ENCODE results near the gene DHX9.

The DHX9 gene

DNA sequence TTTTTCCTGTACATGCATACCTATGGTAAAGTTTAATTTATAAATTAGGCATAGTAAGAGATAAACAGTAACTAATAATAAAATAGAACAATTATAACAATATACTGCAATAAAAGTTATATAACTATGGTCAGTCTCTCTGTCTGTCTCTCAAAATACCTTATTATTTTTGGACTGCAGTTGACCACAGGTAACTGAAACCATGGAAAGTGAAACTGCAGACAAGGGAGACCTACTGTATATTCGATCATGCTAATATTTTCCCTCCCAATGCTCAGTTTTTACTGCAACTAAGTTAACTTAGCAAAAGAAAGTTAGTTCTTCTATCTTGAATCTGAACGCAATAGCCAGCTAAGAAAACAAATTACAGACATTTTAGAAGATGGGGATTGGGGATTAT, 12.3 kb upstream of the DHX9 start:
- TF ChIP-seq NFIC (IDR thresholded peaks at IDR 0.05) = no peak
- no peak for TF ChIP-seq CREB1 (IDR thresholded peaks at IDR 0.05; ENCODE audit: low read depth)
- TF ChIP-seq, protein P1, sequence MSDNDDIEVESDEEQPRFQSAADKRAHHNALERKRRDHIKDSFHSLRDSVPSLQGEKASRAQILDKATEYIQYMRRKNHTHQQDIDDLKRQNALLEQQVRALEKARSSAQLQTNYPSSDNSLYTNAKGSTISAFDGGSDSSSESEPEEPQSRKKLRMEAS (IDR thresholded peaks at IDR 0.05) = no peak
- TF ChIP-seq EGR1 (IDR thresholded peaks at IDR 0.05) = no peak
- no peak for TF ChIP-seq RAD21 (IDR thresholded peaks at IDR 0.05; ENCODE audit: low read depth)
- no peak for TF ChIP-seq EP300 (IDR thresholded peaks at IDR 0.05; ENCODE audit: borderline replicate concordance)
- TF ChIP-seq, protein P2, sequence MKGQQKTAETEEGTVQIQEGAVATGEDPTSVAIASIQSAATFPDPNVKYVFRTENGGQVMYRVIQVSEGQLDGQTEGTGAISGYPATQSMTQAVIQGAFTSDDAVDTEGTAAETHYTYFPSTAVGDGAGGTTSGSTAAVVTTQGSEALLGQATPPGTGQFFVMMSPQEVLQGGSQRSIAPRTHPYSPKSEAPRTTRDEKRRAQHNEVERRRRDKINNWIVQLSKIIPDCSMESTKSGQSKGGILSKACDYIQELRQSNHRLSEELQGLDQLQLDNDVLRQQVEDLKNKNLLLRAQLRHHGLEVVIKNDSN (IDR thresholded peaks at IDR 0.05) = no peak
- no peak for TF ChIP-seq TEAD4 (IDR thresholded peaks at IDR 0.05)
- TF ChIP-seq YY1 (IDR thresholded peaks at IDR 0.05; ENCODE audit: low read depth) = no peak
- TF ChIP-seq FOXM1 (IDR thresholded peaks at IDR 0.05; ENCODE audit: borderline replicate concordance, low read depth) = no peak

DNA sequence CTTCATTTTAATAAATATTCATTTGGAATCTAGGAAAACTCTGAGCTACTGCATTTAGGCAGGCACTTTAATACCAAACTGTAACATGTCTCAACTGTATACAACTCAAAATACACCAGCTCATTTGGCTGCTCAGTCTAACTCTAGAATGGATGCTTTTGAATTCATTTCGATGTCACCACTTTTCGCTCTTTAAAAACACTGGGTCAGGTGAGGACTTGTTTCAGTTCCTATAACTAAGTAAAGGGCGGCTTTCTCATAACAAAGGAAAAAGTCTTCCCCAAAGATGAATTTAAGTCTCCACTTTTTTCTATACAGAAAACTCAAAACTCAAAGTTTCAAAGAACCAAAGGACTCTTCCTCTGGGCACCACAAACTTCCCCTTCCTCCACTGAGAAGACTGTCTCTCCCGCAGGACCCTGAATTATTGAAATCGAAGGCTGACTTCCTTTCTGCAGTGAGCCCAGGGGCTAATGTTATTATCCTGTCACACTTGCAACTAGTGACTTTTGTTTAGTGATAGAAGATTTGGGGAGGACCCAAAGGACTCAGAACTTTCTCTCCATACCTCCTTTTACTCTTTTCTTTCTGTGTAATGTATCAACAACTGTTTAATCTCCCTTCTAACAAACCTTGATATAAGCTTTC, 9.7 kb upstream of the DHX9 start:
- TF ChIP-seq YY1 (IDR thresholded peaks at IDR 0.05; ENCODE audit: low read depth) = no peak
- no peak for TF ChIP-seq FOXM1 (IDR thresholded peaks at IDR 0.05; ENCODE audit: borderline replicate concordance, low read depth)
- TF ChIP-seq EP300 (IDR thresholded peaks at IDR 0.05; ENCODE audit: borderline replicate concordance) = no peak
- no peak for TF ChIP-seq CREB1 (IDR thresholded peaks at IDR 0.05; ENCODE audit: low read depth)
- no peak for TF ChIP-seq ZBTB7A (IDR thresholded peaks at IDR 0.05; ENCODE audit: low read depth)
- TF ChIP-seq TCF12 (IDR thresholded peaks at IDR 0.05; ENCODE audit: low read depth) = no peak
- no peak for TF ChIP-seq TEAD4 (IDR thresholded peaks at IDR 0.05)
- TF ChIP-seq, protein P2 (IDR thresholded peaks at IDR 0.05) = no peak
- no peak for TF ChIP-seq NFIC (IDR thresholded peaks at IDR 0.05)
- no peak for TF ChIP-seq EGR1 (IDR thresholded peaks at IDR 0.05)
- TF ChIP-seq, protein P1 (IDR thresholded peaks at IDR 0.05) = no peak
- TF ChIP-seq TAF1 (IDR thresholded peaks at IDR 0.05; ENCODE audit: low read depth) = no peak

DNA sequence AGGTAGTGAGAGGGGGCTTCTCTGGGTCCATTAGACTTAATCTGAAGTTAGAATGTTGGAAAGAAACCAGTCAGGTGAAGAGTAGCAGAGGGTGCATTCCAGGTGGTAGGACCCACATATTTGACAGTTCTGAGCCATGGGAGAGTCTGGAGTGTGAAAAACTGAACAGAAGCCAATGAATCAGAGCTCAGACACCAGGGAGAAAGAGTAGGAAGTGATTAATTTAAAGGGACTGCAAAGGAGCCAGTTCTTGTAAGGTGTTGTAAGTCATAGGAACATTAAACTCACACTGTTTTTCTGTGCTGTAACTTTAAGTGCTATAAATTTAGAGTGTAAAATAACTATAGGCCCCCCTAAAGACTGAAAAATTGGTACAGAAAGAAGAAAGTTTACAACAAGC, 5.9 kb upstream of the DHX9 start:
- TF ChIP-seq, protein P3, sequence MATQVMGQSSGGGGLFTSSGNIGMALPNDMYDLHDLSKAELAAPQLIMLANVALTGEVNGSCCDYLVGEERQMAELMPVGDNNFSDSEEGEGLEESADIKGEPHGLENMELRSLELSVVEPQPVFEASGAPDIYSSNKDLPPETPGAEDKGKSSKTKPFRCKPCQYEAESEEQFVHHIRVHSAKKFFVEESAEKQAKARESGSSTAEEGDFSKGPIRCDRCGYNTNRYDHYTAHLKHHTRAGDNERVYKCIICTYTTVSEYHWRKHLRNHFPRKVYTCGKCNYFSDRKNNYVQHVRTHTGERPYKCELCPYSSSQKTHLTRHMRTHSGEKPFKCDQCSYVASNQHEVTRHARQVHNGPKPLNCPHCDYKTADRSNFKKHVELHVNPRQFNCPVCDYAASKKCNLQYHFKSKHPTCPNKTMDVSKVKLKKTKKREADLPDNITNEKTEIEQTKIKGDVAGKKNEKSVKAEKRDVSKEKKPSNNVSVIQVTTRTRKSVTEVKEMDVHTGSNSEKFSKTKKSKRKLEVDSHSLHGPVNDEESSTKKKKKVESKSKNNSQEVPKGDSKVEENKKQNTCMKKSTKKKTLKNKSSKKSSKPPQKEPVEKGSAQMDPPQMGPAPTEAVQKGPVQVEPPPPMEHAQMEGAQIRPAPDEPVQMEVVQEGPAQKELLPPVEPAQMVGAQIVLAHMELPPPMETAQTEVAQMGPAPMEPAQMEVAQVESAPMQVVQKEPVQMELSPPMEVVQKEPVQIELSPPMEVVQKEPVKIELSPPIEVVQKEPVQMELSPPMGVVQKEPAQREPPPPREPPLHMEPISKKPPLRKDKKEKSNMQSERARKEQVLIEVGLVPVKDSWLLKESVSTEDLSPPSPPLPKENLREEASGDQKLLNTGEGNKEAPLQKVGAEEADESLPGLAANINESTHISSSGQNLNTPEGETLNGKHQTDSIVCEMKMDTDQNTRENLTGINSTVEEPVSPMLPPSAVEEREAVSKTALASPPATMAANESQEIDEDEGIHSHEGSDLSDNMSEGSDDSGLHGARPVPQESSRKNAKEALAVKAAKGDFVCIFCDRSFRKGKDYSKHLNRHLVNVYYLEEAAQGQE (IDR thresholded peaks at IDR 0.05; ENCODE audit: low read depth) = no peak
- no peak for TF ChIP-seq NFIC (IDR thresholded peaks at IDR 0.05)
- TF ChIP-seq CREB1 (IDR thresholded peaks at IDR 0.05; ENCODE audit: low read depth) = no peak
- TF ChIP-seq YY1 (IDR thresholded peaks at IDR 0.05; ENCODE audit: low read depth) = no peak
- no peak for TF ChIP-seq ZBTB7A (IDR thresholded peaks at IDR 0.05; ENCODE audit: low read depth)
- no peak for TF ChIP-seq EGR1 (IDR thresholded peaks at IDR 0.05)
- TF ChIP-seq TCF12 (IDR thresholded peaks at IDR 0.05; ENCODE audit: low read depth) = no peak
- no peak for TF ChIP-seq TEAD4 (IDR thresholded peaks at IDR 0.05)
- TF ChIP-seq TAF1 (IDR thresholded peaks at IDR 0.05; ENCODE audit: low read depth) = no peak
- no peak for TF ChIP-seq EP300 (IDR thresholded peaks at IDR 0.05; ENCODE audit: borderline replicate concordance)
- TF ChIP-seq, protein P2 (IDR thresholded peaks at IDR 0.05) = no peak
- no peak for TF ChIP-seq FOXM1 (IDR thresholded peaks at IDR 0.05; ENCODE audit: borderline replicate concordance, low read depth)

DNA sequence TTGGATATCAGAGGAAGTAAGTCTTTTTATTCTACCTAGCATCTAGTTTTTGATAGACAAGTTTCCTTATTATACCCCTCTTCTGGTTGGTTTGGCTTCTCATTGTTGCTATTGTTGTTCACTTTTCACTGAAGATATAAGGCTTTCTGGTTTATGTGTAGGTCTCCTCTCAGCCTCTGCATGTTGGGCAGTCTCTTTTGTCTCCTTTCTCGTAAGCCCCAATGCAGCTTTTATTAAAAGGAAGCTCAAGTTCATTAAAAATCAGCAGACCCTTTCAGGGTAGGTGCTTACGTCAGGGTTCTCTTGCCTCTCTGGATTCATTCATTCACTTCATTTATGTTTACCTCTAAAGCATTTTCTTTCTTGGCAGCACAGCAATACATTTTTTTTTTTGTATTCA, 4.8 kb upstream of the DHX9 start:
- TF ChIP-seq, protein P1 (IDR thresholded peaks at IDR 0.05) = no peak

DNA sequence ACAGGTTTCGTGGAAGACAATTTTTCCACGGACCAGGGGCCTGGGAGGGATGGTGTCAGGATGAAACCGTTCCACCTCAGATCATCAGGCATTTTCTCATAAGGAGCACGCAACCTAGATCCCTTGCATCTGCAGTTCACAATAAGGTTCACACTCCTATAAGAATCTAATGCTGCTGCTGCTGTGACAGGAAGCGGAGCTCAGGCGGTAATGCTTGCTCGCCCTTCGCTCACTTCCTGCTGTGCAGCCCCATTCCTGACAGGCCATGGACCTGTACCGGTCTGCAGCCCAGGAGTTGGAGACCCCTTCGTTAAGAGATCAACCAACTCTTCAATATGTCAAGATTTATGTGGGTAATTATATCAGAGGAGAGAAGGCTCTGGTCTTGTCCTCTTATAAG, 3.3 kb upstream of the DHX9 start:
- no peak for TF ChIP-seq FOXM1 (IDR thresholded peaks at IDR 0.05; ENCODE audit: borderline replicate concordance, low read depth)
- TF ChIP-seq RAD21 (IDR thresholded peaks at IDR 0.05; ENCODE audit: low read depth) = no peak
- TF ChIP-seq TEAD4 (IDR thresholded peaks at IDR 0.05) = no peak
- TF ChIP-seq, protein P3 (IDR thresholded peaks at IDR 0.05; ENCODE audit: low read depth) = no peak
- TF ChIP-seq EP300 (IDR thresholded peaks at IDR 0.05; ENCODE audit: borderline replicate concordance) = no peak
- TF ChIP-seq TAF1 (IDR thresholded peaks at IDR 0.05; ENCODE audit: low read depth) = no peak
- no peak for TF ChIP-seq TCF12 (IDR thresholded peaks at IDR 0.05; ENCODE audit: low read depth)
- TF ChIP-seq, protein P1 (IDR thresholded peaks at IDR 0.05) = no peak
- TF ChIP-seq ZBTB7A (IDR thresholded peaks at IDR 0.05; ENCODE audit: low read depth) = no peak
- TF ChIP-seq CREB1 (IDR thresholded peaks at IDR 0.05; ENCODE audit: low read depth) = no peak
- TF ChIP-seq, protein P2 (IDR thresholded peaks at IDR 0.05) = no peak
- TF ChIP-seq NFIC (IDR thresholded peaks at IDR 0.05) = no peak
- no peak for TF ChIP-seq EGR1 (IDR thresholded peaks at IDR 0.05)
- TF ChIP-seq CEBPB (IDR thresholded peaks at IDR 0.05) = no peak
- no peak for TF ChIP-seq YY1 (IDR thresholded peaks at IDR 0.05; ENCODE audit: low read depth)

All from Ishikawa (cell line).